IPS-18a (cell line): ENCODE measurements around the gene LIF.

Experiments
- H3K27ac ChIP-seq: one replicate; pipeline ENCODE4 v1.5.1; 2013; ENCODE audit warnings: low read length
- H3K27me3 ChIP-seq: one replicate; pipeline ENCODE4 v1.6.1; 2013; ENCODE audit warnings: mild to moderate bottlenecking, low read length; ENCODE audit not compliant: control insufficient read depth, insufficient read depth
- H3K36me3 ChIP-seq: one replicate; pipeline ENCODE4 v1.6.1; 2013; ENCODE audit warnings: low read depth, low read length; ENCODE audit not compliant: control insufficient read depth
- H3K4me1 ChIP-seq: one replicate; pipeline ENCODE4 v1.6.1; 2013; ENCODE audit warnings: low read depth, low read length; ENCODE audit not compliant: control insufficient read depth
- H3K4me3 ChIP-seq: one replicate; pipeline ENCODE4 v1.5.1; 2013; ENCODE audit warnings: low read length
- H3K9ac ChIP-seq: one replicate; pipeline ENCODE4 v1.6.1; 2013; ENCODE audit warnings: mild to moderate bottlenecking, low read length, moderate library complexity
- H3K9me3 ChIP-seq: one replicate; pipeline ENCODE4 v1.6.1; 2013; ENCODE audit warnings: low read depth, low read length; ENCODE audit not compliant: control insufficient read depth

The LIF gene

DNA sequence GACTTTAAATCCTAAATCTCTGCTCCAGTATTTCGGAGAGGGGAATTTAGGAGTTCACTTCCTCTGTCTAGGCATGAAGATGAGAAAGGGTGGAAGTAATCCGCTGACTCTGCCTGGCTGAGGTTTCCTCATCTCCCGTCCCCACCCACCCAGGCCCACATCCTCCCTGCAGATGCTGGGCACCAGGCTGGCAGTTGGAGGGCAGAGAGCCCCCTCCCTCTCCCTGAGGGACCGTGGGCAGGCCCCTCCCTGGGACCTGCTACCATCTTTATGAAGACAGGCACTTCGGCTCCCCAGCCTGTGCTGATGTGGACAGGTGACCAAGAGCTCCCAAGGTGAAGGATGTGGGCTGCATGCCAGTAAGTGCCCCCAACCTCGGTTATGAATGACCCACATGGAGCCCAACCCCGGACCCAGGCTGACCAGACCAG lies 36.1 kb upstream of the LIF start:
- no peak overlapping the region for H3K4me3 ChIP-seq
- H3K36me3 ChIP-seq, result no peaks in the 10 kb centered on the region
- no peaks in the 10 kb centered on the region for H3K27me3 ChIP-seq
- H3K4me1 ChIP-seq, result no peaks in the 10 kb centered on the region
- H3K27ac ChIP-seq, result no peak overlapping the region
- H3K9me3 ChIP-seq, result no peaks in the 10 kb centered on the region
- no peak overlapping the region for H3K9ac ChIP-seq

DNA sequence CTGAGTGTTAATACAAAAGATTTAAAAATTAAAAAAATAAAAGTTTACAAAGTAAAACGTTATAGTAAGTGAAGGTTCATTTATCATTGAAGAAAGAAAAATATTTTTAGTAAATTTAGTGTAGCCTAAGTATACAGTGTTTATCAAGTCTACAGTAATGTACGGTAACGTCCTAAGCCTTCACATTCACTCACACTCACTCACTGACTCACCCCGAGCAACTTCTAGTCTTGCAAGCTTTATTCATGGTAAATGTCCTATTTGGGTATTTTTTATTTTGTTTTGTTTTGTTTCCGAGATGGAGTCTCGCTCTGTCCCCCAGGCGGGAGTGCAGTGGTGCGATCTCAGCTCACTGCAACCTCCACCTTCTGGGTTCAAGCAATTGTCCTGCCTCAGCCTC lies 33.9 kb upstream of the LIF start:
- no peak overlapping the region for H3K4me3 ChIP-seq
- no peaks in the 10 kb centered on the region for H3K36me3 ChIP-seq
- H3K4me1 ChIP-seq, result no peaks in the 10 kb centered on the region
- H3K9me3 ChIP-seq, result no peaks in the 10 kb centered on the region
- H3K9ac ChIP-seq, result no peak overlapping the region
- H3K27ac ChIP-seq, result no peak overlapping the region
- no peaks in the 10 kb centered on the region for H3K27me3 ChIP-seq

DNA sequence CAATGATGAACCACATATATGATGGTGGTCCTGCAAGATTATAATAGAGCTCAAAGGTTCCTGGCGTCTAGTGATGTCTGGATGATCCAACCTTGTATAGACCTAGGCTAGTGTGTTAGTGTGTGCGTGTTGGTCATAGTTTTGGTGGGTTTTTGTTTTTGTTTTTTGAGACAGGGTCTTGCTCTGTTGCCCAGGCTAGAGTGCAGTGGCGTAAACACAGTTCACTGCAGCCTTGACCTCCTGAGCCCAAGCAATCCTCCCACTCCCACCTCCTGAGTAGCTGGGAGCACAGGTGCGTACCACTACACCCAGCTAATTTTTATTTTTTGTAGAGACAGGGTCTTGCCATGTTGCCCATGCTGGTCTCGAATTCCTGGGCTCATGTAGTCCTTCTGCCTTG lies 33.4 kb upstream of the LIF start:
- H3K4me1 ChIP-seq, result no peaks in the 10 kb centered on the region
- H3K9ac ChIP-seq, result no peak overlapping the region

DNA sequence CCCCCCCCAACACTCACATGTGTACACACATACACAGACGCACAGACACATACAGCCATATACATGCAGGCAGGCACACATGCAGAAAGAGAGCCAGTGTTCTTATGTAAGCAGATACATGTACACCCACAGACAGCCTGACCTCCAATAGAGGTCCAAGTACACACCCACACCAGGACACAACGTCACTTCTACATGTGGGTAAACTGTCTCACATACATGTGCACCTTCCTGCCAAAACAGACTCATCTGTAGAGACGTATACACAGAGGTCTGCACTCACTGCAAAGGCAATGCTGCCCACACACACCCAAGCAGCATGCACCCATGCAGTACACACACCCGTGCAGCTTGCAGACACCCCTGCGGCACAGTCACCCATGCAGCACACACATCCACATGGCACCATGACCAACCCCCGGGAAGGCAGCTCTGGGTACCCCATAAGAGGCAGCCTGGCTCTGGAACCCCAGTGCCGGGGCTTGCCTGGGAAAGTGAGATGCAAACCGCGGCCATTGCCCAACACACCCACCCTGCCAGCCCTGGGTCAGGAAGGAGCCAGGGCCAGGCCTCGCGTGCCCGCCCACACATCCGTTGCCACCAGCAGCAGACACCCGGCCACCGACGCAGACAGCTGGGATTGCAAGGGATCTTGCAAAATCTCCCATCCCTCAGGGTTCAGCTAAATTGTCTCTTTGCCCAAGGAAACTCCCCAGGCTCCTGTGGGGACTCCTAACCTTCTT lies 32.7 kb upstream of the LIF start:
- H3K4me3 ChIP-seq, result no peak overlapping the region
- H3K4me1 ChIP-seq, result no peaks in the 10 kb centered on the region
- H3K36me3 ChIP-seq, result no peaks in the 10 kb centered on the region
- H3K27ac ChIP-seq, result no peak overlapping the region
- H3K9ac ChIP-seq, result no peak overlapping the region
- no peaks in the 10 kb centered on the region for H3K27me3 ChIP-seq
- H3K9me3 ChIP-seq, result no peaks in the 10 kb centered on the region

More for the DNA sequence above, 33.4 kb upstream of the LIF start:
- Histone ChIP-seq H3K36me3 (no peaks in the 10 kb centered on the region), H3K27ac (no peak overlapping the region), H3K27me3 (no peaks in the 10 kb centered on the region), H3K9me3 (no peaks in the 10 kb centered on the region), H3K4me3 (no peak overlapping the region)

DNA sequence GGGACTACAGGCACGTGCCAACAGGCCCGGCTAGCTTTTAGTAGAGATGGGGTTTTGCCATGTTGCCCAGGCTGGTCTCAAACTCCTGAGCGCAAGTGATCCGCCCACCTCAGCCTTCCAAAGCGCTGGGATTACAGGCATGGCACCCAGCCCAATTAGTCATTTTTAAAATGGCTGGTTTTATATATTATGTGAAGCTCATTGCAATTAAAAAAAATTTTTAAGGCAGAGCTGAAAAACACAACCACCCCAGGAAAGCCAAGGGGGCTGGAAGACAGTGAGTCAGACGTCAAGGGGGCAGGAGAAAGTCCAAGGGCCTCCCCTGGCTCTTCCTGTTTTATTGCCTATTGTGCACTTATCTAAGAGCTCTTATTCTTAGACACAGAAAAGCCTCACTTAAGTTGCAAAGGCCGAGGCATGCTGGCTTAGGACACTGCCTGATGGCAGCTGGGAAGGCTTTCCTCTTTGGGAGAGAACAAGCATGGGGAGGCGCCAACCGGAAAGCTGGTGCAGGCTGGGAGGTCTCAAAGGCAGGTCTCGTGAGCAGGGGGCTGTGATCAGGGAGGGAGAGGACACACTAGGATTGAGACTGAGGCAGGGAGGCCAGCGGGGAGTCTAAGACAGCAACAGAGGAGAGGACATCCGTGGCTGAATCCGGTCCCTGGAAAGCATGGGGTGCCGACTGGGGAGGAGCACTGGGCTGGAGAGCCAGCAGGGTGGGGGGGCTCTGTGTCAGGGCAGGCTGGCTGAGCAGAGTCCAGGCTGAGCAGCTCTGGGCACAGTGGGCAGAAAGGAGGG lies 31.2 kb upstream of the LIF start:
- Histone ChIP-seq H3K4me3 (no peak overlapping the region), H3K4me1 (no peaks in the 10 kb centered on the region), H3K36me3 (no peaks in the 10 kb centered on the region), H3K27ac (no peak overlapping the region), H3K27me3 (no peaks in the 10 kb centered on the region), H3K9ac (no peak overlapping the region), H3K9me3 (no peaks in the 10 kb centered on the region)

DNA sequence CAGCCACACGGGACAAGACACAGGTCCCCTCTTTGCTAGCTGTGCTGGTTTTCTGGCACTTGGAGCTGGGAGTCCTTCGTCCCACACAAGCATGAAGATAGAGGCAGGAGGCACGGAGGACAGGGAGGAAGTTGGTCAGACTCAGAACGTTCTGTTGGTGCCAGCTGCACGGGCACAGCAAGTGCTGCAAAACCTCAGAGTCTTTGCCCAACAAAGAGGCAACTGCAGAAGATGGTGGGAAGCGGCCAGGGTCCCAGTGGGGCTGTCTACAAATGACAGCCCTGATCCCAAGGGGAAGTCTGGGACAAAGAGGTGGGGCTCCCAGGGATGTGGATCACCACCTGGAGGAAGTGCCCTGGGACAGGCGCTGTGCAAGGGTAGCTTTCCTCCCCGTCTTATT lies 29.5 kb upstream of the LIF start:
- no peaks in the 10 kb centered on the region for H3K27me3 ChIP-seq
- no peaks in the 10 kb centered on the region for H3K9me3 ChIP-seq
- H3K9ac ChIP-seq, result no peak overlapping the region
- H3K27ac ChIP-seq, result no peak overlapping the region
- H3K36me3 ChIP-seq, result no peaks in the 10 kb centered on the region
- H3K4me3 ChIP-seq, result no peak overlapping the region
- no peaks in the 10 kb centered on the region for H3K4me1 ChIP-seq

DNA sequence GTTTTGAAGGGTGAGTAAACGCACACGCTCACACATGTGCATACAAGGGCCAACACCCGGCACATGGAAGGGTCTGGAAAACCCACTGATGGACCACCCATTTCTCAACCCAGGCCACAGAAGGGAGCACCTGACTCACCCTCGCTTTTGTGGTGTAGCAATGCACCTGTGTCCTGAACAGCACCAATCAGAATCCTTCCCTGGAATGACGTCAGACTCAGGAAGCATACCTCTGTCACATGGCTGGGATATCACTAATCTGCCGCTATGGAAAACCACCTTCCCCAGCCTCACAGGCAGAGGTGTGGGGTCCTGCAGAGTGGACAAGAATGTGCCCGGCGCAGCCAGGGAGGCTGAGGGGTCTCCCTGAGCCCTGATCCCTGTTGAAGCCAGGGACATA lies 29.1 kb upstream of the LIF start:
- no peak overlapping the region for H3K4me3 ChIP-seq
- H3K27ac ChIP-seq, result no peak overlapping the region

DNA sequence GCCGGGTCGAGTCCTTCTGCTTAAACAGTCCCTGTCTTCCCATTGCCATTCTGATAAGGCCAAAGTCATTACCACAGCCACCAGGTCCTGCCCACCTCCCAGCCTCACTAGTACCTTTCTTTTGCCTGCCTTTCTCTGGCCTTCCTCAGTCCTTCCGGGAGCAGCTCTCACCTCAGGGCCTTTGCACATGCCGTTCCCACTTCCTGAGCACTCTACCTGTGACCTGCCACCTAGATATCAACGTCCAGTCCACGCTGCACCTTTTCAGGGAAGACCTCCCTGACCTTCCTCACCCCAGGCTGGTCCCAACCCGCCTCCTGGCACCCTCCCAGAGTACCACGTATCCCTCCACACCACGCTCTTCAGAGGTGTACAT lies 27.9 kb upstream of the LIF start:
- Histone ChIP-seq H3K4me1 (no peaks in the 10 kb centered on the region), H3K36me3 (no peaks in the 10 kb centered on the region), H3K27ac (no peak overlapping the region), H3K4me3 (no peak overlapping the region), H3K9ac (no peak overlapping the region), H3K9me3 (no peaks in the 10 kb centered on the region), H3K27me3 (no peaks in the 10 kb centered on the region)

More for the DNA sequence above, 29.1 kb upstream of the LIF start:
- Histone ChIP-seq H3K4me1 (no peaks in the 10 kb centered on the region), H3K36me3 (no peaks in the 10 kb centered on the region), H3K27me3 (no peaks in the 10 kb centered on the region), H3K9ac (no peak overlapping the region), H3K9me3 (no peaks in the 10 kb centered on the region)

DNA sequence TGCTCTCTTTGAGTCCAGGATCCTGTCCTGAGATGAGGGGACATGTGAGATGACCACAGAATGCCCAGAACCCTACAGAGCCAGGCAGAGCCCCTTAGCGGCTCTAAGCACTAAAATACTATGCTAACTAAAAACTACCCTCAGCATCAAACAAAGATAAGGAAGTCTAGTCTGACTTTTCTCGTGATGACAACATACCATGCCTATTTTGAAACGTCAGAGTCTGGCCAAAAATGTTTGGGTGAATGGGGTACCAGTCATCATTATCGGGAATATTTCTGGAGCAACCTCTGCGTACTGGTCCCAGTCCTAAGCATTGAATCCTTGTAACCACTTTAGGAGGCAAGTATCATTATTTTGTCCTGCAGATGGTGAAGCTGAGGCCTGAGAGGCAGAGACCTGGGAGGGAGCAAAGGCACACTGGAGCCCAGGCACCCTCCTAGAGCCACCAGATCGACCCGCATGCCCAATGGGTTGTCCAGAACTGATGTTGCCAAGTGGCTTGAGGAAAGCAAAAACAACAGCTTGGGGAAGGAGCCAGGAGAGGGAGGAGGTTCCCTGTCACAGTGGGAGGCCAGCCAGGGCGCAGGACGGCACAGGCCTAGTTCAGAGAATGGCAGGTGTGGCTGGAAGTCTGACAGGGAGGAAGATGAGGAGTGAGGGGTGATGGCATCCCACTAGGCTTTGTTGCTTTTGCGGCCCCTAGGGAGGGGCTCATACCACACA lies 27.3 kb upstream of the LIF start:
- Histone ChIP-seq H3K9me3 (no peaks in the 10 kb centered on the region), H3K27me3 (no peaks in the 10 kb centered on the region), H3K4me1 (no peaks in the 10 kb centered on the region), H3K9ac (no peak overlapping the region), H3K27ac (no peak overlapping the region), H3K36me3 (no peaks in the 10 kb centered on the region), H3K4me3 (no peak overlapping the region)

DNA sequence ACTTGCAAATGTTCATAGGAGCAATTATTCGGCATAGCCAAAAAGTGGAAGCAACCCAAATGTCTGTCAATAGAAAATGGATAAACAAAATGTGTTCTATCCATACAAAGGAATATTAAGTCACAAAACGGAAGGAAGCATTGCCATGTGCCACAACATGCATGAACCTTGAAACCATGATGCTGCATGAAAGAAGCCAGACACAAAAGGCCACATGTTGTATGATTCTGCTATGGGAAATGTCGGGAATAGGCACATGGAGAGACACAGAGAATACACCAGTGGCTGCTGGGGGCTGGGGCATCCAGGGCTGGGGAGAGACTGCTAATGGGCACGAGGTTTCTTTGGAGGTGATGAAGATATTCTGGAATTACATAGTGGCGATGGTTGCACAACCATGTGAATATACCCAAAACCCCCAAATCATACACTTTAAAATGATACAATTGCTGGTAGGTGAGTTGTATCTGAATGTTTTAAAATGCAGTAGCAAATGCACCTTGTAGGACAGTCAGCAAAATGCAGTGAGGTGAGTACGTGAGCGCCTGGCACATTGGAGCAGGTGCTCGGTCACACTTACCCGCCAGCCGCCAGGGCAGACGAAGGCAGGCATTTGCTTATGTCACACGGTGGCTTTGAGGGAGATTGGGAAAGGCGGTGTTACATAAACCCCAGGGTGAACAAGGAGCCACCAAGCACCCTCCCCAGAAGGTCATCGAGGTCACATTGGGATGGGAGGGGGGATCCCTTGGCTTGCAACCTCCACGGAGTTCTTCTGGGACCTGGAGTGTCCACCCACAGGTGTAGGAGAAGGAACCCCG lies 26.4 kb upstream of the LIF start:
- Histone ChIP-seq H3K27ac (no peak overlapping the region), H3K27me3 (no peaks in the 10 kb centered on the region), H3K36me3 (no peaks in the 10 kb centered on the region), H3K4me1 (no peaks in the 10 kb centered on the region), H3K9ac (no peak overlapping the region), H3K9me3 (no peaks in the 10 kb centered on the region), H3K4me3 (no peak overlapping the region)

DNA sequence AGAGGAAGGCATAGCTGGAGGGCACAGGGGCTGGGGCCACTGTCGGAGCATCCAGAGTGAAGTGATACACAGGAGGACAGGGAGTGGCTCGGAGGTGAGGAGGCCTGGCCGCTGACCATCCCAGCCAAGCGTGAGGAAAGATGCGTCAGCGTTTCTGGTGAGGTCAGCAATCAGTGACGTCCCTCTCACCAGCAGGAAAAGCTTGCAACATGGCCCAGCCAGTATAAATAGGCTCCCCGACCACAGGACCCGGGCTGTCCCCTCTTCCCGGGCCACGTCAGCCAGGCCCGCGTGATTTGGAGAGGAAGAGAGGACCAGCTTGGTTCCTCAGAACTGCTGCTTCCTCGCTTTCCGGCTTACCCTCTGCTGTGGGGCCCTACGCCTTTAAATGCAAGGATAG lies 24.3 kb upstream of the LIF start:
- no peak overlapping the region for H3K27ac ChIP-seq
- no peaks in the 10 kb centered on the region for H3K36me3 ChIP-seq
- no peaks in the 10 kb centered on the region for H3K27me3 ChIP-seq
- no peak overlapping the region for H3K9ac ChIP-seq
- no peaks in the 10 kb centered on the region for H3K9me3 ChIP-seq
- no peak overlapping the region for H3K4me3 ChIP-seq
- H3K4me1 ChIP-seq, result no peaks in the 10 kb centered on the region
